DMS114 treated with DMSO at 0.1 percent for 48 hours (cell line): ENCODE results near the gene SRF.
A peak's percentile ranks its signal among the peaks of the same experiment; 100 is the strongest.

ENCODE experiments used
- DNase-seq: peaks from one replicate; lab custom pipeline; 2025; ENCODE audit not compliant: unreplicated experiment; lab: John Stamatoyannopoulos, UW

The SRF gene

DNA sequence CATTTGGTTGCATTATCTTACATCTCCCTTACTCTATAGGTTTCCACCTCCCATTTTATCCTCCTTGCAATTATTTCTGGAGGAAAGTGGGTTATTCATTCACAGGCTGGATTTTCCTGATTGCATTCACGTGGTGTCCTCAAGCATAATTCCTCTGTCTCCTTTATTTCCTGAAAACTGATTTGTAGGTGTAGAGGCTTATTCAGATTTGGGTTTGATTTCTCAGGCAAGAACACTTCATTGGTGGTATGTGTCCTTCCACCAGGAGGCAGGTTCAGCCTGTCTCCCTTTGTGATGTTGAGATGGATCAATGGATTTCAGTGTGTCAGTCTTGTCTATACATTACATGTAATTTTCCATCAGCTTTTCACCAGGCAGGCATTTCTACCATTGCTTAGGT lies 40.9 kb downstream of the SRF start:
- no peak for DNase-seq

DNA sequence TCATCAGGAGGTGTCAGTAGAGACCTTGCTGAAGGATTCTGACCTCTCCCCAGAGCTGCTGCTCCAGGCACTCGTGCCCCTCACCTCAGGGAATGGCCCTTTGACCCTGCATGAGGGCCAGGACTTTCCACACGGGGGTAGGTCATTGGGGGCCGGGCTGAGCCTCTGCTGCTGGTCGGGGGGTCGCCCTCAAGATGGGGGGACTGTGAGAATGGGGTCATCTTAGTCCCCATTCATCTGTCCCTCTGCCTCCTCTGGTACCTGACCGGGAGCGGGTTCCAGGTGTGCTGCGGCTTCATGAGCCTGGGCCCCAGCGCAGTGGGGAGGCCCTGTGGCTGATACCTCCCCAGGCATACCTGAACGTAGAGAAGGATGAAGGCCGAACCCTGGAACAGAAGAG lies 42.4 kb downstream of the SRF start:
- no peak for DNase-seq

DNA sequence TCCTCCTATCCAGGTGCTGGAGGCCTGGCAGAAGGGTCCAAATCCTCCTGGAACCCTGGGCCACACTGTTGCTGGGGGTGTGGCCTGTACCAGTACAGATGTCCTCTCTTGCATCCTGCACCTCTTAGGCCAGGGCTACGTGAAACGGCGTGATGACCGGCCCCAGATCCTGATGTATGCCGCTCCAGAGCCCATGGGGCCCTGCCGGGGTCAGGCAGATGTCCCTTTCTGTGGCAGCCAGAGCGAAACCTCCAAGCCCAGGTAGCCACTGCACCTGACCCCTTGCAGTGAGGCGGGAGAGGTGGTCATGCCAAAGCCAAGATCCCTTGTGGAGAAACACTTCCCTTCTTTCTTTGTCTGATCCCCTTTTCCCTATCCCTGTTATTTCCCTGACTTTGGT lies 44.0 kb downstream of the SRF start:
- no peak for DNase-seq

DNA sequence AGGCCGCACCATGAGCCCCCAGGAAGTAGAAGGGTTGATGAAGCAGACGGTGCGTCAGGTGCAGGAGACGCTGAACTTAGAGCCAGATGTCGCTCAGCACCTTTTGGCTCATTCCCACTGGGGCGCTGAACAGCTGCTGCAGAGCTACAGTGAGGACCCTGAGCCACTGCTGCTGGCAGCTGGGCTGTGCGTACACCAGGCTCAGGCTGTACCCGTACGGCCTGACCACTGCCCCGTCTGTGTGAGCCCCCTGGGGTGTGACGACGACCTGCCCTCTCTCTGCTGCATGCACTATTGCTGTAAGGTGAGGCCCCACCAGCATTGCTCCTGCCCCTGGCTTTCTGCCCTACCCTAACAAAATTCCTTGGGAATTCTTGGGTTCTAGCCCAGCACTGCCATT lies 45.1 kb downstream of the SRF start:
- DNase-seq: no peak

- no peak for DNase-seq
Measured at GRCh38 chr6:43217351-43217750, 46.3 kb downstream of the SRF start.

DNA sequence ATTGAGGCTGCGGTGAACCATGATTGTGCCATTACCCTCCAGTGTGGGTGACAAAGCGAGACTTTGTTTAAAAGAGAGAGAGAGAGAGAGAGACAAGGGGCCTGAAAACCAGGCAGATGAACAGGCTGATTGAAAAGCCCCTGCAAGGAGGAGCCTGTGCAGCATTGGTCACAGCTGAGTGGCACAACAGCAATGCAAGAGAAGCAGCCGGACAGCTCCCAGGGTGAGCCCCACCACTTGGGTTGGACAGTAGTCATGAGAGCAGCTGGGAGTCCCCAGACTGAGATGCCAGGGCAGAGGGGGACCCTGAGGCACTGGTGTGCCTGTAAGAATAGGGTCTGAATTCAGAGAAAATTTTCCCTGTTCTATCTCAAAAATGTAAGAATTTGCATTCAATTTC lies 48.0 kb downstream of the SRF start:
- DNase-seq: no peak

DNA sequence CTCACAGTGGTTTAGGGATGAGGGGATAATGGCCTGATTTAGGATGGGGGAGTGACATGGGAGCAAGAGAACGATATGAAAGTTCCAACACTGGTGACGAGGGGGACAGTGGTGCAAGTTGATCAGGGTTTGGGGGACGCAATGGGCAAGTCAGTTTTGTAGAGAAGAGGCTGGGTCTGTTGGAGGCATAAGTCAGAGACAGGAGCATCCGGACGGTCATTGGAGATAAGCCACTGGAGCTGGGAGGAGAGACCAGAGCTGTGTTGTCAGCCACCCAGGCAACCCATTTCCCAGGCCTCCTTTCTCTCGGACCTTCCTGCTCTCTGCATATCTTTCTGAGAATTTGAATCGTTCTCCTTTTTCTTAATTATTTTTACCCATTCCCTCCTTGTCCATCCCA lies 48.7 kb downstream of the SRF start:
- DNase-seq: no peak

DNA sequence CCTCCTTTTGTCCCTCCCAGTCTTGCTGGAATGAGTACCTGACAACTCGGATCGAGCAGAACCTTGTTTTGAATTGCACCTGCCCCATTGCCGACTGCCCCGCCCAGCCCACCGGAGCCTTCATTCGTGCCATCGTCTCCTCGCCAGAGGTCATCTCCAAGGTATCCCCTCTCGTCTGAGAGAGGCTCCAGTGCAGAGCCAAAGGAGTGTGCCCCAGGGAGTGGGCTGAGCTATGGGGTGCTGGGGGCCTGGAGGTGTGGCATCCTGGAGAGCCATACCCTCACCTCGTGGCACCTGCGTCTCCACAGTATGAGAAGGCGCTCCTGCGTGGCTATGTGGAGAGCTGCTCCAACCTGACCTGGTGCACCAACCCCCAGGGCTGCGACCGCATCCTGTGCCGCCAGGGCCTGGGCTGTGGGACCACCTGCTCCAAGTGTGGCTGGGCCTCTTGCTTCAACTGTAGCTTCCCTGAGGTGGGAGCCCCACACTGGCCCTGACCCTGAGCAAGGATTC lies 49.4 kb downstream of the SRF start:
- DNase-seq: no peak

DNA sequence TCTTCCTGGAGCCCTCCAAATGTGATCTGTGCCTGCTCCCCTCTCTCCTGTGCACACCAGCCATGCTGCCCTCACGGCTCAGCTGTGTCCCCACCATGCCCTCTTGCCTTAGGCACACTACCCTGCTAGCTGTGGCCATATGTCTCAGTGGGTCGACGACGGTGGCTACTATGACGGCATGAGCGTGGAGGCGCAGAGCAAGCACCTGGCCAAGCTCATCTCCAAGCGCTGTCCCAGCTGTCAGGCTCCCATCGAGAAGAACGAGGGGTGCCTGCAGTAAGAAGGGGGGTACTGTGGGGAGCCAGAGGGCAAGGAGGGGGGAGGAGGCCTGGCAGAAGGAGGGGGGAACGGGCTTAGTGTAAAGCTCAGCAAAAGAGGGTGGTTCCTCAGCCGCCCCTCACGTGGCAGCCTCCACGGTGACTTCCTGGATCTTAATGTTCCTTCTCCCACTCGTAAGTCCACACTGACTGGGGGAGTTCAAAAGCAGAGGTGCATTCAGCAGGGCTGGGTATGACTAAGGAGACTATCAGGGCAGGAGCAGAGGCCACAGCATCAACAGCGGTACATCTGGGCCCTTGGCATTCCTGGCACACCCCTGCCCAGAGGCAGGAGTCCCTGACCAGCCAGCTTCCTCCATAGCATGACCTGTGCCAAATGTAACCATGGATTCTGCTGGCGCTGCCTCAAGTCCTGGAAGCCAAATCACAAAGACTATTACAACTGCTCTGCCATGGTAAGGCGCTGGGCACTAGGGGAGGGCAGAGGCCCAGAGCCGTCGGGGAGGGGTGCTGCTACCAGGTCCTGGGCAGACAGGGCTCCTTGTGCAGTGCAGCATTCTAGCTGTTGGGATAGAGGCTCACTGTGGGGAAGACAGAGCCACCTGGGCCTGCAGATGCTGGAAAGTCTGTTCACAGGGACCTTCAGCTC lies 50.2 kb downstream of the SRF start:
- DNase-seq: no peak

GRCh38 chr6:43222418-43223059 lies 51.5 kb downstream of the SRF start:
- DNase-seq: no peak

- DNase-seq: no peak
Measured at GRCh38 chr6:43223175-43223574, 52.1 kb downstream of the SRF start.

GRCh38 chr6:43226192-43226851 lies 55.3 kb downstream of the SRF start:
- no peak for DNase-seq

- DNase-seq: peak; percentile 55
Measured at GRCh38 chr6:43228951-43229802, 58.1 kb downstream of the SRF start, which contains the start of gene DNPH1. DNPH1 (minus strand) TSS chr6:43229481; CDS start chr6:43229456, 25 bp downstream.

- DNase-seq: no peak
Measured at GRCh38 chr6:43229803-43230620, 58.9 kb downstream of the SRF start.

DNA sequence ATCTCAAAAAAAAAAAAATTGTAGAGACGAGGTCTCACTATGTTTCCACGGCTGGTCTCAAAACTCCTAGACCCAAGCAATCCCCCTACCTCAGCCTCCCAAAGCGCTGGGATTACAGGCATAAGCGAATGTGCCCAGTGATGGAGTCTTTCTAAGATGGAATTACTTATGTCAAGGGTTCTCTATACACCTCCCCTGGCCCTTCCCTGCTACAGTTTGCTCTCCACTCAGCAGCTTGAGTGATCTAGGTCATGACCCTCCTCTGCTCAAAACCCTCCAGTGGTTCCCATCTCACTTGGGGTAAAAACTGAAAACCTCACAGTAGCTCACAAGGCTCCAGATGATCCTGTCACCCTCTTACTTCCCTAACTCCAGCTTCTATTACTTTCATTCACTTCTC lies 60.0 kb downstream of the SRF start:
- no peak for DNase-seq
